Middle frontal gyrus (tissue), 1 donor: Measurements from ENCODE around the gene OSR1.

Experiments
- DNase-seq: peaks from one replicate; pipeline ENCODE4 v3.0.0-alpha.2; 2015; ENCODE audit warnings: low spot score; ENCODE audit errors: extremely low spot score

Gene OSR1

DNA sequence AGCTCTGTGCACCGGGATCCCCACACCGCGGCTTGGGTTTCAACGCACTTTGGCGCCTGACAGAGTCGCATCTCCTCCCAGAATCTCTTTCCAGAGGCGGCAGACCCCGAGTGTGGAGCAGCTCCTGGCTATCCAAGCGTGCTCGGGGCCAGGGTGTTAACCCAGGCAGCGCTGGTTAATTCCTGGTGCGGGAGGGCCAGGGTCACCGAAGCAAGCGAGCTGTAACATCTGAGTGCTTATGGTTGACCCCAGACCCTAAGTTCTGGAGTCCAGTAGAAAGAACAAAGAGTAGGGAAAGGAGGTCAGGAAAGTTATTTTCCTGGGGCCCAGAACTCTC lies 566 bp upstream of the OSR1 start:
- no peak for DNase-seq

DNA sequence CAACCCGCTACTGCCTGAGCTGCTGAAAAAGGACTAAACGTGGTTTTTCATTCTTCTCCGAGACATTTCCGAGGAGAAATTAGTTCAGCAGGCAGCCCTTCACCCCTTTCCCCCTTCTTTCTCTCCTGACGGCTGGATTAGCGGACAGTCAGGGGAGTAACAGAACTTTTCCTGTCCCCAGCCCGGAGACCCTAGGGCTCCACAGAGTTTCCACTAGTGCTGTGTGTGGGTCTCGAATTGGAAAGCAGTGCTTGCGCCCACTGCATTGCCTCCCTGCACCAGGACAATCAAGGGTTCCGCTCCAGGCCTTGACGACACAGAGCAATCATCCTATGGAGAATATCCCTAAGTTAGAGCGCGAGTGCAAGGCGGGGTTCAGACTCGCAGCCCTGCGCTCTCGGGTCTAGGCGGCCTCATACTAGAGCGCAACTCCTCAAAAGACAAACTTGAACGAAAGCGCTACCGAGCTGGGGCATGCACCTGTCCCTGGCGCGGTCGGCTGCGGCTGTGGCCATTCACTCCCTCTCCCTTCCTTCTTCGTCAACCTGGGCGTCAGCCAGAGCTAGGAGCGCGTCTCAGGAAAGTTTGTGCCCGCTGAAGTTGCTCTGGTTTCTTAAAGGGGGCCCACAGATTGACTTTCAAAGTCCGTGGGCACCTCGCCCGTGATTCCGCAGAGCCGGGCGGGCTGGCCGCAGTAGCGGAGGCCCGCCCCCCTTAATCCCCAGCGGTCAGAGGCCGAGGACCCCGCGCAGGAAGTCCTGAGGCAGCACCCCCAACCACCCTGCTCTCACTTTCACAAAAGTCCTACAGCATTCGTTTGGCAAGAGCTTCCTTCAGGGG lies 801 bp downstream of the OSR1 start:
- DNase-seq = no peak

DNA sequence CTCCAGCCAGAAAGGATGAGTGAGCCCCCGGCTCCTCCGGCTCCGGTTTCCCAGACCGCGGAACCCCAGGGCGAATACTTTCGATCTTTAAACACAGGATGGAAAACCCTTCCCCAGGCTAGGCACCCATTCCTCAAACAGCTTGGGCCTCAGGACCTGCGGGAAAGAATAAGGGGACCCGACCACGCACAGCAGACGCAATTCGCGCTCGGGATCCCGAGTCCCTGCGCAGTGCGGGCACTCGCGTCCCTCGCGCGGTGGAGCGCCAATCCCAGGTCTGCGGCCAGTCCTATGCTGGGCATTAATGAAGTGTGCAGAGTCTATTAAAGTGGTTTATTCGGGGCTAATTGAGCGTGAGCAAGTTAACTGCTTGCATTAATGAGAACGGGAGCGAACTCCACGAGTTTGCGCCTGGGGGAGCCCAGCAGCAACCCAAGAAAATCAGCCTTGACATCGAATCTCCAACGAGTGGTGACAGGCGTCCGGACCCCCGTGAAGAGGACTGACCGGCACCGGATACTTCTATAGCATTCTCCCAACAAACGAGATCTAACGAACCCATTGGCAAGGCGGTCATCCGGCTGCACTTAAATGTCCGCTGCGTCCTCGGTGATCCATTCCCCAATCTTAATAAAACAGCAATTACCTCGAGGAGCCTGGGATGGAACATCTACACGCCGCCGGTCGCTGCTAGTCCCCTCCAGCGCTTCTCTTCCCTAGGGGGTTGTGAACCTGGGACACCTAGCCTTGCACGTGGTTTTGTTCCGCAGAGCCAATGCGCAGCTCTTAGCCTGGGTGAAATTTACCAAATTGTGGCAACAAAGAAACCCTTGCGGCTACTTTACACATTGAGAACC lies 1.6 kb downstream of the OSR1 start:
- DNase-seq = no peak

DNA sequence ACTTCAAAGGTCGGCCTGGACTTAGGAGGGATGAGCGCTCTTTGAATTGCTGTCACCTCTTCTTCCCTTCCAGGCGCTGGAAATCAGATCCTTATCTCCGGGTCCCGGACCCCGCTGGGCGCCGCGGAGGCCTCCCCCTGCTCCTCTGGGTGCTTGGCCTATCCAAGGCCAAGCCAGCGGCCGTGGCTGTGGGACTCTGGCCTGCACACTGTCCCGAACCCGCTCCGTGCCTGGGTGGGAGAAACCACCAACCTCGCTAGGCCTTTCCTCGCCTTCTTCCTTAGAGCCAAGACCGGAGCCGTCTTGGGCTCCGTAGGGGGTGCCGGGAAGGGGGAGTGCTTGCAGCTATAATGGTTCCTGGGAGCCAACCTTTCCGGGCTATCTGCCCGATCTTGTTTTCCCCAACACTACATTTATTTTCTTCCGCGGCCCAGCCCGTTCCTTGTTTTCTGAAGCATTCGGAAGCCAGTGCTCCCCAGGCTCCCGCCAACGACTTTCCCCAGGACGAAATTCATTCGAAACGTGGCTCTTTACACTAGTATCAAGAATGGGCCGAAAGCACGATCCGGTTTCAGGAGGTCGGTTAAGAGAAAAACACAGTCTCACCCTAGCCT lies 2.4 kb downstream of the OSR1 start:
- DNase-seq = no peak

DNA sequence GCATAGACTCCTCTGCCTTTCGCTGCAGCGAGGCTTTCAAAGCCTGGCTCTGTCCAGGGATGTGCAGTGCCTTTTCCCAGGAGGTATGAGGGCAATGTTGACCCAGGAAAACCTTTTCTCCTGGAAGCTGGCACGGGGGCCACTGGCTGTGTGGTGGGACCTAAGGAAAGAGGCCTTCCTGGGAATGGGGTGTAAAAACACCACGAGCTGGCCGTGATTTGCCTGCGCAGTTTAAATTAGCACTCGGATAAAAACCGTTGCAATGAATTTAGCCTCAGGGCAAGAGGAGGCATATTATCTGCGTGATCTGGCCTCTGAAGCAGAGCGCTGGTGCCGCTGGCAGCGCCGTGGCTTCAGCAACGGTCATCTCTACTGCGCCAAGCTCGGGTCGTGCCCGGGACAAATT lies 3.0 kb downstream of the OSR1 start:
- DNase-seq = no peak

DNA sequence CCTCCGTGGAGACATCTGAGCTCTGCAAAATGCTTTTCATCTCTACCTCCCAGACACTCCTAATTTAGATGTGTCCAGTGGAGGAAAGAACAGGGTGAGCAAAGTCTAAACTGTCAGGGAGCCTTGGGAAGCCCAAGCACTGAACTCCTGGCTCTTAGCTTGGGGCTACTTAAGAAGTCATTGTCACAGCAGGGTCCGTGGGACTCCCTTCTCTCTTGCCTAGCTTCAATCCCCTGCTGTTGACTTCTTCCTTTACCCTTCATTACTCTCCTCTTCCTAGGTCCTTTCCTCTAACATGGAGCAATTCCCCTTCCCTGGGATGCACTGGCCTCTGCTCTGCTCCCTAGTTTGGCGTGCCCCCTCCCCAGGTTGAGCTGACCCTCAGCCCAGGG lies 3.4 kb downstream of the OSR1 start:
- no peak for DNase-seq

DNA sequence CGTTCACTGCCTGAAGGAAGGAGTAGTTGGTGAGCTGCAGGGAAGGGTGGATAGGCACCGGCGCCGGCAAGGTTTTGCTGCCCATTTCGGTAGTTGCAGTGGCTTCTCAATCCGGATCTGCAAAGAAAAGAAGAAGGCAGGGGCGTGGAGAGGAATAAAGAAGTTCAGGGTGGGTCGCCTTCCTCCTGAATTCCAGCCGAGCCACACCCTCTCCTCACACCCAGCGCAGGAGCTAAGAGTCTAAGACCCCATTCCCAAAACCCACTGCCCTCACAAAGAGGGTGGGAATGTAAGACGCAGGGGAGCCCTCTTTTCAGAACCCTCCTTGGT lies 4.7 kb downstream of the OSR1 start:
- no peak for DNase-seq

DNA sequence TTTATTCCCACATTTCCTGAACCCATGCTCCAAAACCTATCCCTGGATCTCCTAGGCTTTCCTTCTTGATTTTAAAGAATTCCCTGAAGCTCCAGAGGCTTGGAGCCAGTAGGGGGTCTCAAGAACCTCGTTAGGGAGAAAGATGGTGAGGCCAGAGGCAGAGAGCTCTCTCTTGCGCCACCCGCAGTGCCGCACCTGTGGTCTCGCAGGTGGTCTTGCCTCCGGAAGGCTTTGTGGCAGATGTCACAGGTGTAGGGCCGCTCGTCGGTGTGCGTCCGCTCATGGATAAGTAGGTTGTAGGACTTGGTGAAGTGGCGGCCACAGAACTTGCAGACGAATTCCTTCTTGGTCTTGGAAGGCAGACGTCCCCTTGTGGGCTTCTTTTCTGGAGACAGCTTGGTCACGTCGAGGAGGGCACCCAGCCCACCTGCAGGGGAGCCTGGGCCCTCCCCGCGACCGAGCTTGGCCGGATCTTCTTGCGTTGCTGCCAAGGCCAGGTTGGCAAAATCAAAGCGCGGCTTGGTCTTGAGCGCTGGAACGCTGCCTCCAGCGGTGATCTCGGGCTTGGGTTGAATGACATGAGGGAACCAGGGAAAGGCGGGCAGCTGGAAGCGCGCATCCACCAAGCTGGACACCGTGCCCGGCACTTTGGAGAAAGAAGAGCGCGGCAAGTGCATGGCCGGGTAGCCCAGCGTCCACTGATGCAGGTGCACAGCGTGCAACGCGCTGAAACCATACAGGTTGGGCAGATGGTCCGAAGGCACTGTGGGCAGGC lies 5.3 kb downstream of the OSR1 start:
- no peak for DNase-seq

DNA sequence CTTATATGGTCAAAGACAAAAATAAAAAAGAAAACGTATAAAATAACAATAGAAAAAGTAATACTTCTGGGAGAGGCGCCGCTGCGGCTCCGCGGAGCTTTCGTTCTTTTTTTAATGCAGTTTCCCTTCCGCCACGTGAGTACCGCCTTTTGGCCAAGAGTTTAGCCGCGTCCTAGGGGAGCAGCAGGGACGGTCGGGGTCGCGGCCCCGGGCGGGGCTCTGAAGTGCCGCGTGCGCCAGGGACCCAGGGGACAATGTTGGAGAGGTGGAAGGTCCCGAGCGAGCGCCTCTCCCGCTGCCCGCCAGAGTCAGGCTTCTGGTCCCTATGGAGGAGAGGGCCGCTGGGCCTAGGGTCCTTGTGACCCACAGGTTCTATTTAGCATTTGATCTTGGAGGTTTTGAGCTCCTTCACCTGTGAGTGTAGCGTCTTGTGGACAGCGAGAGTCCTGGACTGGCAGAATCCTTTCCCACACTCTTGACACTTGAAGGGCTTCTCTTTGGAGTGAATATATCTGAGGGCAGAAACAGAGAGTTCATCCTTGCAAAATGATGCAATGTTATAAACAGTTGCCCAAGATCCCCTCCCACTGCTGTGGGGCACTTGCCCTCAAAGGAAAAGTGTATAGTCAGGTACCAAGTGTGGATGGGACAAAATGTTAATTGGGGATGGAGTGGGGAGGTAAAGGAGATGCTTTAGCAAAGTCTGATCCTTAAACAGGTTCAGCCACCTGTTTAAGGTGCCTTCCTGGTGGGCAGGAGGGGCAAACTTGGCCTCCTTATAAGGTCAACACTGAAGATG lies 6.3 kb downstream of the OSR1 start:
- DNase-seq = no peak

DNA sequence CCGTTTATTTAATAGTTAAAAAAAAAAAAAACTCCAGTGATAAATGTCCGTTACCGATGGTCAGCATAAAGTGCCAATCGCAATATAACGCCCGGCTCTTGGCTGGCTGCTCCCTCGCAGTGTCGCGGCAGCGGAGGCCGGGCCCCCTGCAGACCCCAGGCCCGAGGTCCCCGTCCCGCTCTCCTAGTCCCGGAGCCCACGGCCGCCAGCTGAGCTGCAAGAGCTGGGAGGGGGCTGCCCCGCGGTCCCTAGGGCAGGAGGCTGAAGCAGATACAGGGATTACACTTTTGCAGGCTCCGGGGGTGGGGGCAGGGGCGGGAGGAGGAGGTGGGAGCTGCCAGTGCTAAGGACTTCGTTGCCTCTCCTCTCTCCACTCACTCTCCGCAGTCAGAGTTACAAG lies 6.9 kb downstream of the OSR1 start:
- no peak for DNase-seq

DNA sequence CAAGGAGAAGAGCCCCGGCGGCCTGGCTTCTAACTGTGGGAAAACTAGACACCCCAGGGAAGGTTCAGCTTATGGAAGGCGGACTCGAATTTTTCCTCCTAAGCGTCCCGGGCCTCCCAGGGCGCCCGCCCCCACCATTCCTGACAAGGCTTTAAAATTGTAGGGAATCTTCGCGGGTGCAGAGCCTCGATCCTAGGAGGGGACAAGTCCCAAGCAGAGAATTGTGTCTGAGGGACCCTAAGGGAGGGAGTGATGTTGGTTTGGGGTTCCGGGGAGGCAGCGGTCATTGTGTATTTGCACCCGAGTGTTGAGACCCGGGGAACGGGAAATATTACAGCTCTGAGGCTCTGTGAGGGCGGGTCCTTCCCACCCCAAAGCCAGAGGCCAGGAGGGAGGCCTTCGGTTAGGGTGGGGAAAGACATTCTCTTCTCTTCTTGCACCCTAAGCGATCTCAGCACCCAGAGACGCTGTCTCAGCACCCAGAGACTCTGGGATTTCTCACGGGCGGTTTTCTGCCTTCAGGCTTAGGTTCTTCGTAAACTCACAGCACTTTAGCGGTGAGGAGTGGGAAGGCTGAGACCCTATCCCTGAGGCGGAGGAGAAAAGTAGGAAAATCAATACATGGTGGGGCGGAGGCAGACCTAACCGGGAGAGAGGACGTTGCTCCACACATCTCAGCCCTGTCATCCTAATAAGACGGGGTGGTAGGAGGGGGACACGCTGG lies 7.6 kb downstream of the OSR1 start:
- no peak for DNase-seq

DNA sequence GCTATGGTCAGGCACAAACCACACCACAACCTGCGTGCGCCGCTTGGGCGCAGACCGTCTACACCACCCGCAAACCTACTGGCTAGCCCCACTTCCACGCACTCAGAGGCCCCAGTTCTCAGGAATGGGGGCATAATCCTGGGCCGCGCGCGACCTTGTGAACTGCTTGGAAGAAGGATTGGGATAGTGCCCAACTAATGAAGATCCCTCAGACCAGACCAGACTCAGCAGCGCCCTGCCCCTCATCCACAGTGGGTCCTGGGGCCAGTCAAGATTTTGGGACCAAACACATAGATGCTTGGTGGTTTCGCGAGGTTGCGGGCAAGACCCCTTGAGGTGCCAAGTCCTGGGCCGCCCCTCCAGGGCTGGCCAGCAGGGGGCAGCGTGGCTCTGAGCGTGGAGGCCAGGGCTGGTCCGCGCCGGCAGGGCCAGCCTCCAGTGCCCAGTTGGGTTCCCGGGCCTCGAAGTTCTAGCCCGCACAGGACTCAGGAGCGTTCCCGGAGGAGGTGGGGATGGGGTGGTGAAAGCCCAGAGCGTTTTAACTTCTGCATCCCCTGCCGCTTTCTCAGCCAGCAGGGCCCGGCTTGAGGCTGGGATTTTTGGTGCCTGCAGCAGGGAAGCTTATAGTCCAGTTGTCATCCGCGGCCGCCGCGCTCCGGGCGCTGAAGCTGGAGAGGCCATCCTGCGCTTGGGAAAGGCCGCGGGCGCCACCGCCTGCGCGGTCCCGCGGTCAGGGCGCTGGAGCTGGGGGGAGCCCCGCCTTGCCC lies 8.3 kb downstream of the OSR1 start:
- DNase-seq = peak; percentile 16

DNA sequence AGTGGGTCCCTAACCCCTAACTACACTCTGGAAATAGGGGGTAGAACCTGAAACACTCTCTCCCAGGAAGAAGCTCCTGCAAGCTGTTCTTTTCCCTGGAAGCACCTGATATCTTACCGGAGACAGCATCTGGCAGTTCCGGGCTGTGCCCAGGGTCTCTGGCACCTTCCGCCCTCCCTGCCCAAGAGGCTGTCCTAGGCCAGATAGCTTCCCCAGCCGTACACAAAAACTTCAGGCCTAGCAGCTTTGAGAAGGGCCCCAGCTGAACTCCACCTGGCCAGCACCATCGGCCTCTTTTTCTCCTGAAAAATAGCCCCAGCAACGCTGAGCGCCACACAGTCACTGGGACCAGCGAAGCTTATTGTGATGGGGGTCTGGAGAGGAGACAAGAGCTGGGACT lies 9.7 kb downstream of the OSR1 start:
- DNase-seq = no peak

DNA sequence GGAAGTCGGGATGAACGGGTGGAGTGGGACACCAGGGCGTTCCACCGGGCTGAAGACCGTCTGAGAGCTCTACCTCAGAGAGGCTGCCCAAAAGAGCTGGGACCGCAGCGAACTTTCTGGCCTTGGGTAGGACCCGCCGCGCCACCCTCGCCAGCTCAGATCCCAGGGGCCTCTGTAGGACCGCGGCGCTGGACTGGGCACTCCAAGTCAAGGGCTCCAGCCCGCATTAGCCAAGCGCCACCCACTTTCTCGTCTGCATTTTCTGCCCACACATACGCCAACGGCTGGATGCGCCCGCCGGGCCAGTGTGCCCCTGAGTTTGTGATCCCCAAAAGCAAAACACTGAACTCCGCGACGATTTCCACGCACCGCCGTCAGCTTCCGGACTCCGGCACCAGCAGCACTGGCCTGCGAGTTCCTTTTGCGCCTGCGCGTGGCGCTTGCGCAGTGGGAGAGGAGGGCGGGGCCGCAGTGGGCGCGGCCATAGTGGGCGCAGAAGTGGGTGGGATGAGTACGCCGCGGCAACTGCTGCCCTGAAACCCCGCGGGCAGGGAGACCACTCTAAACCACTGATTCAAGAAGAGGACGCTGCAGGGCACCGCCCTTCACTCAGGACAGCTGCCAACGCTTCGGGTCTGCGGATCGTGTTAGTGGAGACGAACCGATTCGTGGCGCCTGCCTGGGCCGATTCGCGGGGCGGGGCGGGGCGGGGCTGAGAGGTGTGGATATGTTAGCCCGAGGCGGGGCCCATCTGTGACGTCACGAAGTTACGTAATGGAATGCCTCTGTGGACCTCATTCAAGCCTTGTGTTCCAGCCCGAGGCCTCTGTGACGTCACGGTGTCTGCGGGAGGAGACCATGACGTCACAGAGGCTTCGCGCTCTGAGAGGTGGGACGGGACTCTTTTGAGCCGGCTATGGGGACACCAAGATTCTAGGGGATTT lies 10.5 kb downstream of the OSR1 start:
- DNase-seq = peak; percentile 90

DNA sequence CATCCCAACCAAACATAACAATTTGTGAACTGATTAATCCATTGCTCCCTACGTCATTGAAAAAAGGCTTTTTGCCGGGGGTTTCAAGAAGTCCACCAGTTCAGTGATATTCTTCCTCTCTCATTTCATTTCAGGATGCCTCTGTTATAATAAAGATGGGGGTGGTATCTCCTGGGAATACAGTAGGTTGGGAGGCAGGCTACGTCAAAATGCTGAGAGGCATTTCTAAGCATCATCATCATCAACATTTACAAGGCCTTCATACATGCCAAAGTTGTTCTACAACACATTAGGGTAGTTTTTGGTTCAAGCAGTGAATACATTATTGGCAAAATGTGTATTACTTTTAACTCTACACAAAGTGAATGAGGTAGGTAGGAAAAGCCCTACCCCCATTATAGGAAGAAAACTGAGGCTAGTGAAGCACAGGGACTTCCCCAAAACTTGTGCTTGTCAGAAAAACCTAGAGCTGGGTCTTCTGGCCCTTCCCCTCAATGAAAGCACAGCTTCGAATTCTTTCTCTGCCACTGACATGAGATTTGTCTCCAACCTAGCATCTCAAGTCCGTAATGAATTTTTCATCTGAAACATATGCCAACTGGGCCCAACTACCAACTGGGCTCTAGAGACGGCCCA lies 11.3 kb downstream of the OSR1 start:
- DNase-seq = no peak

DNA sequence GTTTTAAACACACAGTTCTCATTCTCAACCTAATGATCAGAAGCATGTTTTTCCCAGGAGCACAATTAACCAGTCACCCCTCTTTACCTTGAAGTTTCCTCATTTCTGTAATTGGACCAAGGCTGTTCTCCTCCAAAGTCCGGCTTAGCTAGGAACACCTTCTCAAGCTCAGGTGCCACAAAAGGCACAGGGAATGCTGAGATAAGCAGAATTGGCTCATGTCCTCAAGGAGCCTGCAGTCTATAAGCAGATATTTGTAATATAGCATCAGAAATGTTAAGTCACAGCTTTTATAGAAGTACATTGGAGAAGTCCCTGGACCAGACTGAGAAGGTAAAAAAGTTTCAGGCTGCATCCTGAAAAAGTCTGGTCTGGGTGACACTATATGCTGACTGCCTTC lies 20.7 kb downstream of the OSR1 start:
- no peak for DNase-seq

DNA sequence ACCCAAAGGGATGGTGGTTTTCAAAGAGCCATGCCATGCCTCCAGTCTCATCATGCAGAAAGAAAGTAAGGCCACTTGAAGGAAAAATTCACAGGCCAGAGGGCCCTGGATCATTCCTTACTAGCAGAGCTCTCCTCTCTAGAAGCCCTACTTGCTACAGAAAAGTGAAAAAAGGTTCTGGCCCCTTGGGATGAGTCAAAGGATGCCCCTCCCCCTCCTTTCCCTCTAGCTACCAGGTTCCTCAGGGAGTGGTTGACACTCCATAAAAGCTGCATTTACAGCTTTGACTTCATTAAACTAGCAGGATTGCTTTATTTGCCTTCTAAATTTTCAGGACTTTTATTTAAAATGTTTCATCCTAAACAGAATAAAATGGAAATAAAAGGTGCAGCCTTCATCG lies 21.2 kb downstream of the OSR1 start:
- DNase-seq = no peak

DNA sequence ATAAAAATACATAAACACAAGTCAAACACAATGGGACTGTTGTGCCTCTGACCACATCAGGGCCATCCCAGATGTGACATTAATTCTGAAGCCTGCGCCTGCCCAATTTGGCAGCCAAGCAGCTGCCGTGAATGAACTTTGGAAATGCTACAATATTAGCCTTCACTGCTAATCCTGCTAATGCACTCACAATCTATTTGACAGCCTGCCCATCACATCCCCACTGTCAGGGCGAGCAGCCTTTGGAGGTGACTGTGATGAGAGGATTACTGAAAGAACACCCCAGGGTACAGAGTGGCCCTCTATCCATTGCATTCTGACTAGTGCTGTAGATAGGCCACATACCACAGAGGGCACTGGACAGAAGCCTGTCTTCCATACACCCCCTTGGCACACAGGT lies 21.6 kb downstream of the OSR1 start:
- DNase-seq = no peak
